HK-2 (cell line): ENCODE results near the gene BTBD9.
"Not testable (repeated sequence)": the region's sequence is repeated elsewhere in the genome, so short reads cannot be mapped to it uniquely, and the experiment has no call there.

Experiments used
- DNase-seq: peaks from one replicate; pipeline ENCODE4 v3.0.0-alpha.2; 2018; ENCODE audit not compliant: unreplicated experiment

The BTBD9 gene

GRCh38 chr6:38389875-38390274, 249.9 kb downstream of the BTBD9 start:
- no peak for DNase-seq

- DNase-seq: no peak
Observed at GRCh38 chr6:38387971-38388370, 251.8 kb downstream of the BTBD9 start.

- DNase-seq: no peak
Observed at GRCh38 chr6:38387461-38387860, 252.3 kb downstream of the BTBD9 start.

GRCh38 chr6:38378801-38379200, 260.9 kb downstream of the BTBD9 start:
- DNase-seq: peak; percentile 41

- DNase-seq: no peak
Observed at GRCh38 chr6:38375937-38376336, 263.8 kb downstream of the BTBD9 start.

GRCh38 chr6:38375341-38375740, 264.4 kb downstream of the BTBD9 start:
- DNase-seq: no peak

GRCh38 chr6:38371881-38372280, 267.8 kb downstream of the BTBD9 start:
- DNase-seq: no peak

GRCh38 chr6:38370653-38371601, 268.8 kb downstream of the BTBD9 start:
- no peak for DNase-seq

GRCh38 chr6:38367231-38367630, 272.5 kb downstream of the BTBD9 start:
- DNase-seq: no peak

GRCh38 chr6:38366234-38366633, 273.5 kb downstream of the BTBD9 start:
- DNase-seq: no peak

GRCh38 chr6:38364775-38365174, 275.0 kb downstream of the BTBD9 start:
- no peak for DNase-seq

- DNase-seq: no peak
Observed at GRCh38 chr6:38364127-38364526, 275.6 kb downstream of the BTBD9 start.

GRCh38 chr6:38355519-38355918, 284.2 kb downstream of the BTBD9 start:
- DNase-seq: no peak

GRCh38 chr6:38354905-38355304, 284.8 kb downstream of the BTBD9 start:
- DNase-seq: no peak

GRCh38 chr6:38354037-38354381, 285.7 kb downstream of the BTBD9 start:
- DNase-seq: no peak

GRCh38 chr6:38353310-38354036, 286.3 kb downstream of the BTBD9 start:
- no peak for DNase-seq

- DNase-seq: no peak
Observed at GRCh38 chr6:38352636-38353035, 287.1 kb downstream of the BTBD9 start.

GRCh38 chr6:38350942-38351341, 288.8 kb downstream of the BTBD9 start:
- no peak for DNase-seq

- DNase-seq: no peak
Observed at GRCh38 chr6:38350220-38350619, 289.5 kb downstream of the BTBD9 start.

- DNase-seq: no peak
Observed at GRCh38 chr6:38349795-38350194, 289.9 kb downstream of the BTBD9 start.

GRCh38 chr6:38349221-38349620, 290.5 kb downstream of the BTBD9 start:
- no peak for DNase-seq

GRCh38 chr6:38348371-38348770, 291.4 kb downstream of the BTBD9 start:
- DNase-seq: no peak

- DNase-seq: not testable (repeated sequence)
Observed at GRCh38 chr6:38347829-38348228, 291.9 kb downstream of the BTBD9 start.
